ENCODE measurements around the gene ABLIM2. TPM values are rescaled to one million over a fixed set of nuclear protein-coding genes. Genes with fewer than 3 reads are reported as not detected.
A peak's percentile ranks its signal among the peaks of the same experiment; 100 is the strongest.

The ABLIM2 gene
- total and polyA plus RNA-seq, 2 of the 13 experiments (the other 11 are each of a cell fraction or from before 2014, with no cell fraction given): 0.20 to 0.37 TPM

GRCh38 chr4:8202108-8203051 lies 43.8 kb upstream of the ABLIM2 start (continued):
- TF ChIP-seq ZNF24 (IDR thresholded peaks at IDR 0.05) (no peak), KDM2A (CRISPR knock-in tag; IDR thresholded peaks at IDR 0.05; ENCODE audit: borderline replicate concordance, low read depth) (peak; percentile 47; the same call in 1 of the 2 replicates), ZNF562 (CRISPR knock-in tag; IDR thresholded peaks at IDR 0.05; ENCODE audit: borderline replicate concordance) (no peak), NR2C2 (CRISPR knock-in tag; IDR thresholded peaks at IDR 0.05; ENCODE audit: borderline replicate concordance) (0 out of 2 replicates have a peak, but pooled peaks have one; percentile 2), ZBTB7A (CRISPR knock-in tag; IDR thresholded peaks at IDR 0.05) (peak; percentile 81; the same call in 1 of the 2 replicates), ZMYM2 (CRISPR knock-in tag; IDR thresholded peaks at IDR 0.05) (no peak), MXD3 (CRISPR knock-in tag; IDR thresholded peaks at IDR 0.05) (no peak), KDM5B (CRISPR knock-in tag; IDR thresholded peaks at IDR 0.05; ENCODE audit: borderline replicate concordance) (no peak), ZNF569 (CRISPR knock-in tag; IDR thresholded peaks at IDR 0.05; ENCODE audit: borderline replicate concordance) (no peak), REXO4 (CRISPR knock-in tag; IDR thresholded peaks at IDR 0.05; ENCODE audit: borderline replicate concordance) (no peak), RXRA (CRISPR knock-in tag; IDR thresholded peaks at IDR 0.05) (peak; percentile 63), ZFP82 (CRISPR knock-in tag; IDR thresholded peaks at IDR 0.05; ENCODE audit: borderline replicate concordance) (no peak), DDIT3 (CRISPR knock-in tag; IDR thresholded peaks at IDR 0.05) (no peak), HNF4A (CRISPR knock-in tag; IDR thresholded peaks at IDR 0.05) (peak; percentile 94), SAP130 (CRISPR knock-in tag; IDR thresholded peaks at IDR 0.05; ENCODE audit: low read depth) (peak; percentile 86), POLR2G (IDR thresholded peaks at IDR 0.05; ENCODE audit: low read depth, low read length) (no peak; the same call in 1 of the 2 replicates), ZSCAN20 (CRISPR knock-in tag; IDR thresholded peaks at IDR 0.05; ENCODE audit: borderline replicate concordance) (no peak), ARNTL (CRISPR knock-in tag; IDR thresholded peaks at IDR 0.05) (no peak), PAF1 (CRISPR knock-in tag; IDR thresholded peaks at IDR 0.05) (no peak), ZNF12 (CRISPR knock-in tag; IDR thresholded peaks at IDR 0.05) (0 out of 2 replicates have a peak, but pooled peaks have one; percentile 25), ZKSCAN8 (CRISPR knock-in tag; IDR thresholded peaks at IDR 0.05; ENCODE audit: borderline replicate concordance) (0 out of 2 replicates have a peak, but pooled peaks have one; percentile 34), ZSCAN9 (CRISPR knock-in tag; IDR thresholded peaks at IDR 0.05; ENCODE audit: borderline replicate concordance) (peak; percentile 58; the same call in 1 of the 2 replicates), ZBTB34 (CRISPR knock-in tag; IDR thresholded peaks at IDR 0.05) (peak; percentile 69; the same call in 1 of the 2 replicates)
- TF ChIP-seq, protein P1, sequence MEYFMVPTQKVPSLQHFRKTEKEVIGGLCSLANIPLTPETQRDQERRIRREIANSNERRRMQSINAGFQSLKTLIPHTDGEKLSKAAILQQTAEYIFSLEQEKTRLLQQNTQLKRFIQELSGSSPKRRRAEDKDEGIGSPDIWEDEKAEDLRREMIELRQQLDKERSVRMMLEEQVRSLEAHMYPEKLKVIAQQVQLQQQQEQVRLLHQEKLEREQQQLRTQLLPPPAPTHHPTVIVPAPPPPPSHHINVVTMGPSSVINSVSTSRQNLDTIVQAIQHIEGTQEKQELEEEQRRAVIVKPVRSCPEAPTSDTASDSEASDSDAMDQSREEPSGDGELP (IDR thresholded peaks at IDR 0.05; ENCODE audit: borderline replicate concordance, low read depth): peak; percentile 34; the same call in 1 of the 2 replicates
- TF ChIP-seq, protein P2, sequence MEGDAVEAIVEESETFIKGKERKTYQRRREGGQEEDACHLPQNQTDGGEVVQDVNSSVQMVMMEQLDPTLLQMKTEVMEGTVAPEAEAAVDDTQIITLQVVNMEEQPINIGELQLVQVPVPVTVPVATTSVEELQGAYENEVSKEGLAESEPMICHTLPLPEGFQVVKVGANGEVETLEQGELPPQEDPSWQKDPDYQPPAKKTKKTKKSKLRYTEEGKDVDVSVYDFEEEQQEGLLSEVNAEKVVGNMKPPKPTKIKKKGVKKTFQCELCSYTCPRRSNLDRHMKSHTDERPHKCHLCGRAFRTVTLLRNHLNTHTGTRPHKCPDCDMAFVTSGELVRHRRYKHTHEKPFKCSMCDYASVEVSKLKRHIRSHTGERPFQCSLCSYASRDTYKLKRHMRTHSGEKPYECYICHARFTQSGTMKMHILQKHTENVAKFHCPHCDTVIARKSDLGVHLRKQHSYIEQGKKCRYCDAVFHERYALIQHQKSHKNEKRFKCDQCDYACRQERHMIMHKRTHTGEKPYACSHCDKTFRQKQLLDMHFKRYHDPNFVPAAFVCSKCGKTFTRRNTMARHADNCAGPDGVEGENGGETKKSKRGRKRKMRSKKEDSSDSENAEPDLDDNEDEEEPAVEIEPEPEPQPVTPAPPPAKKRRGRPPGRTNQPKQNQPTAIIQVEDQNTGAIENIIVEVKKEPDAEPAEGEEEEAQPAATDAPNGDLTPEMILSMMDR (CRISPR knock-in tag; IDR thresholded peaks at IDR 0.05): peak; percentile 18; the same call in 1 of the 2 replicates

Measured in HepG2 (cell line).